ENCODE measurements around the gene UBE2C.

DNA sequence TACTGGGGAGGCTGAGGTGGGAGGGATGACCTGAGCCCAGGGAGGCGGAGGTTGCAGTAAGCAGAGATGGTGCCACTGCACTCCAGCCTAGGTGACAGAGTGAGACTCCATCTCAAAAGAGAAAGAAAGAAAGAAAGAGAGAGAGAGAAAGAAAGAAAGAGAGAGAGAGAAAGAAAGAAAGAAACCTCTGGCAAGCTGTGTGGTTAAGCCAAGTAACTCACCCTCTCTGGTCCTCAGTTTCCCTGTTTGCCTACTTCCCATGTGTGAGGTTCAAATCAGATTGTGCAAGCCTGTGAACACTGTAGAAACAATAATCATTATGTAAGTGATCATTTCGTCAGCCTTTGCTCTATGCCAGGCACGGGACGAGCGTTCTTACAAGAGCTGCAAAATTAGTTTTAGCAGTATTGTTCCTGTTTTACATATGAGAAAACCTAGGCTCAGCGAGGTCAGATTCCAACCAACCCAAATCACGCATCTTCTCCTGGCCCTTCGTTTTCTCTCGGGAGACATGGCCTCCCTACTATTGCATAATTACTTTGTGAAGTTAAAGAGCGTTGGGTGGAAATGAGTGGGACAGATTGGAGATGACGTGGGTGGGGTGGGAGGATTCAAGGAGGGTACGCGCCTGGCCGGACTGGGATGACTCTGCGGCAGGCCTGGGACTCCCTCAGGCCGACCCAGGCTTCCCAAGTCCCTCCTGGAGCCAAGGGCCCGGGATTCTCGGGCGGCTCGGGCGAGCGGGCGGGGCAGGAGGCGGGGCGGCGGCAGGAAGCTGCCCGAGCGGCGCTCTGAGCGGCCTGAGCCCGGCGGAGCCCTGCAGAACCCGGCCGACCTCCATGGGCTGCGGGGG, 20.8 kb downstream of the UBE2C start, which contains the start of gene SNX21:
- TF ChIP-seq, protein P1, sequence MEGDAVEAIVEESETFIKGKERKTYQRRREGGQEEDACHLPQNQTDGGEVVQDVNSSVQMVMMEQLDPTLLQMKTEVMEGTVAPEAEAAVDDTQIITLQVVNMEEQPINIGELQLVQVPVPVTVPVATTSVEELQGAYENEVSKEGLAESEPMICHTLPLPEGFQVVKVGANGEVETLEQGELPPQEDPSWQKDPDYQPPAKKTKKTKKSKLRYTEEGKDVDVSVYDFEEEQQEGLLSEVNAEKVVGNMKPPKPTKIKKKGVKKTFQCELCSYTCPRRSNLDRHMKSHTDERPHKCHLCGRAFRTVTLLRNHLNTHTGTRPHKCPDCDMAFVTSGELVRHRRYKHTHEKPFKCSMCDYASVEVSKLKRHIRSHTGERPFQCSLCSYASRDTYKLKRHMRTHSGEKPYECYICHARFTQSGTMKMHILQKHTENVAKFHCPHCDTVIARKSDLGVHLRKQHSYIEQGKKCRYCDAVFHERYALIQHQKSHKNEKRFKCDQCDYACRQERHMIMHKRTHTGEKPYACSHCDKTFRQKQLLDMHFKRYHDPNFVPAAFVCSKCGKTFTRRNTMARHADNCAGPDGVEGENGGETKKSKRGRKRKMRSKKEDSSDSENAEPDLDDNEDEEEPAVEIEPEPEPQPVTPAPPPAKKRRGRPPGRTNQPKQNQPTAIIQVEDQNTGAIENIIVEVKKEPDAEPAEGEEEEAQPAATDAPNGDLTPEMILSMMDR (IDR thresholded peaks at IDR 0.05), result no peak
- TF ChIP-seq POLR2A (IDR thresholded peaks at IDR 0.05), result peak; percentile 56 to 82
